ENCODE measurements around the gene CAP1. TPM values are rescaled to one million over a fixed set of nuclear protein-coding genes. Genes with fewer than 3 reads are reported as not detected.

Gene CAP1
- total RNA-seq, 1 experiment from 2014 or later, result 255 TPM

- Histone ChIP-seq H2BK120ac (ENCODE audit: low read depth, low read length, poor library complexity, severe bottlenecking) (no peak overlapping the region), H3K4ac (ENCODE audit: low read depth, low read length) (no peak overlapping the region), H4K91ac (ENCODE audit: insufficient read length, low read depth, low read length) (no peak overlapping the region), H3K4me1 (ENCODE audit: insufficient read depth, low read length) (peaks cover 4% of the 10 kb centered on the region; the same call in 1 of the 2 replicates), H3K56ac (ENCODE audit: insufficient read length, low read depth, low read length) (no peak overlapping the region), H3K27me3 (ENCODE audit: insufficient read depth, low read length) (no peaks in the 10 kb centered on the region), H3K4me2 (ENCODE audit: insufficient read depth, insufficient read length, low read length) (no peak overlapping the region), H2BK12ac (ENCODE audit: insufficient read length, low read depth, low read length) (no peak overlapping the region), H4K20me1 (ENCODE audit: control insufficient read depth, insufficient read depth, insufficient read length) (no peaks in the 10 kb centered on the region), H4K8ac (replicated peaks; ENCODE audit: insufficient read length, low read depth, low read length) (no peak overlapping the region), H2AK5ac (ENCODE audit: insufficient read length, low read length) (no peak overlapping the region), H3K27ac (ENCODE audit: insufficient read length, low read depth, low read length) (no peak overlapping the region), H3K23ac (ENCODE audit: insufficient read length, low read depth, low read length) (no peak overlapping the region), H3K23me2 (ENCODE audit: insufficient read length, low read depth, low read length, poor library complexity, severe bottlenecking) (no peaks in the 10 kb centered on the region), H3K79me2 (ENCODE audit: insufficient read depth, low read length) (peaks cover 5% of the 10 kb centered on the region; the same call in 1 of the 2 replicates), H3K14ac (ENCODE audit: insufficient read depth, low read length) (no peak overlapping the region), H3K9ac (ENCODE audit: extremely low read depth, insufficient read length, low read length) (no peak overlapping the region), H3K18ac (ENCODE audit: insufficient read length, low read depth, low read length) (no peak overlapping the region), H2BK20ac (ENCODE audit: low read depth, low read length, poor library complexity, severe bottlenecking) (no peak overlapping the region), H3K79me1 (ENCODE audit: insufficient read depth, low read depth, low read length, poor library complexity, severe bottlenecking) (peaks cover 3% of the 10 kb centered on the region), H2BK5ac (ENCODE audit: insufficient read length, low read length) (no peak overlapping the region), H2AFZ (ENCODE audit: low read length) (no peak overlapping the region), H3T11ph (ENCODE audit: low read length) (no peak overlapping the region), H4K5ac (ENCODE audit: insufficient read length, low read depth, low read length) (no peak overlapping the region), H3K9me3 (ENCODE audit: control insufficient read depth, low read depth, low read length) (no peaks in the 10 kb centered on the region), H2BK15ac (ENCODE audit: low read depth, low read length) (no peak overlapping the region)
- no peak for TF ChIP-seq CTCF (conservative IDR thresholded peaks at IDR 0.05)
- DNase-seq, result no peak
- Mint-ChIP-seq H3K27me3 (ENCODE audit: low read depth) (no peaks in the 10 kb centered on the region), H3K4me1 (peaks cover 25 to 26% of the 10 kb centered on the region in 2 experiments), H3K9me3 (no peaks in the 10 kb centered on the region), H3K36me3 (ENCODE audit: insufficient read depth in 1 of 3, low read depth in 3 of 3) (peaks cover 18 to 35% (median 27%) of the 10 kb centered on the region in 3 experiments), H3K27ac (peak overlapping the region in 1 of 3 experiments; percentile 17; a peak in 2 of 7 replicates), H3K4me3 (no peak overlapping the region)
- WGBS (ENCODE audit: extremely low coverage, insufficient read length, low lambda C conversion rate), result no CpG with 5 or more reads among the region's 1 CpG
Measured at GRCh38 chr1:40058097-40058452, 17.5 kb downstream of the CAP1 start.
